ENCODE data around the gene RAI1.

The RAI1 gene

GRCh38 chr17:17749025-17749772 lies 67.9 kb downstream of the RAI1 start:
- no peak overlapping the region for H3K4me3 ChIP-seq (replicated peaks; ENCODE audit: low read depth, low read length)
- DNase-seq (ENCODE audit: low read depth) = no peak
- TF ChIP-seq CTCF (IDR thresholded peaks at IDR 0.05; ENCODE audit: low read length, missing control alignments) = no peak

GRCh38 chr17:17749921-17750320 lies 68.7 kb downstream of the RAI1 start:
- no peak for TF ChIP-seq CTCF (IDR thresholded peaks at IDR 0.05; ENCODE audit: low read length, missing control alignments)

GRCh38 chr17:17750881-17751280 lies 69.6 kb downstream of the RAI1 start:
- no peak for DNase-seq (ENCODE audit: low read depth)
- no peak overlapping the region for H3K4me3 ChIP-seq (replicated peaks; ENCODE audit: low read depth, low read length)
- no peak for TF ChIP-seq CTCF (IDR thresholded peaks at IDR 0.05; ENCODE audit: low read length, missing control alignments)

More at GRCh38 chr17:17749921-17750320, 68.7 kb downstream of the RAI1 start:
- no peak overlapping the region for H3K4me3 ChIP-seq (replicated peaks; ENCODE audit: low read depth, low read length)
- DNase-seq (ENCODE audit: low read depth) = peak; percentile 57

GRCh38 chr17:17751489-17752088 lies 70.3 kb downstream of the RAI1 start:
- TF ChIP-seq CTCF (IDR thresholded peaks at IDR 0.05; ENCODE audit: low read length, missing control alignments) = no peak
- peak overlapping the region; percentile 38 for H3K4me3 ChIP-seq (replicated peaks; ENCODE audit: low read depth, low read length)
- DNase-seq (ENCODE audit: low read depth) = no peak

- DNase-seq (ENCODE audit: low read depth) = peak; percentile 93
- H3K4me3 ChIP-seq (replicated peaks; ENCODE audit: low read depth, low read length) = peak overlapping the region; percentile 50
- TF ChIP-seq CTCF (IDR thresholded peaks at IDR 0.05; ENCODE audit: low read length, missing control alignments) = no peak
Measured at GRCh38 chr17:17752089-17752820, 71.0 kb downstream of the RAI1 start.

GRCh38 chr17:17752821-17753321 lies 71.6 kb downstream of the RAI1 start:
- TF ChIP-seq CTCF (IDR thresholded peaks at IDR 0.05; ENCODE audit: low read length, missing control alignments) = no peak
- no peak for DNase-seq (ENCODE audit: low read depth)
- H3K4me3 ChIP-seq (replicated peaks; ENCODE audit: low read depth, low read length) = peak overlapping the region; percentile 50
